Osteoblast (primary cell): ENCODE results near the gene NTSR1. TPM values are rescaled to one million over a fixed set of nuclear protein-coding genes. Genes with fewer than 3 reads are reported as not detected.

ENCODE experiments used
- DNase-seq: peaks from one replicate; pipeline ENCODE4 v3.0.0; 2011; ENCODE audit warnings: low spot score, mixed read lengths; ENCODE audit not compliant: insufficient read length; ENCODE audit errors: missing footprints
- H2AFZ ChIP-seq: 2 replicates; pipeline ENCODE4 v1.6.0; 2011; ENCODE audit warnings: mild to moderate bottlenecking, low read length
- H3K27ac ChIP-seq: 2 replicates; pipeline ENCODE4 v1.5.1; 2011; ENCODE audit warnings: mild to moderate bottlenecking, low read depth, low read length, moderate library complexity
- H3K27me3 ChIP-seq: 2 replicates; pipeline ENCODE4 v1.6.0; 2012; ENCODE audit warnings: mild to moderate bottlenecking, control low read depth, inconsistent platforms, low read length, moderate library complexity; ENCODE audit not compliant: insufficient read depth
- H3K36me3 ChIP-seq: 2 replicates; pipeline ENCODE4 v1.5.1; 2011; ENCODE audit warnings: mild to moderate bottlenecking, low read length, control low read depth, moderate library complexity; ENCODE audit not compliant: insufficient read depth
- H3K4me1 ChIP-seq: 2 replicates; pipeline ENCODE4 v1.5.1; 2011; ENCODE audit warnings: mild to moderate bottlenecking, low read length, control low read depth, moderate library complexity; ENCODE audit not compliant: insufficient read depth
- H3K4me2 ChIP-seq: 2 replicates; pipeline ENCODE4 v1.6.0; 2011; ENCODE audit warnings: mild to moderate bottlenecking, low read length; ENCODE audit not compliant: insufficient read depth
- H3K4me3 ChIP-seq: fragments of 200-600 bp; sonication (generic); 3 replicates; pipeline ENCODE4 v1.5.1; 2012; ENCODE audit warnings: mild to moderate bottlenecking, low read length, inconsistent platforms; ENCODE audit not compliant: insufficient read depth
- H3K79me2 ChIP-seq: 2 replicates; pipeline ENCODE4 v1.6.0; 2012; ENCODE audit warnings: mild to moderate bottlenecking, low read length, control low read depth, inconsistent platforms; ENCODE audit not compliant: insufficient read depth
- H3K9me3 ChIP-seq: 2 replicates; pipeline ENCODE4 v1.5.1; 2011; ENCODE audit warnings: low read depth, low read length, control low read depth
- H4K20me1 ChIP-seq: 2 replicates; pipeline ENCODE4 v1.6.0; 2012; ENCODE audit warnings: mild to moderate bottlenecking, low read length, control low read depth; ENCODE audit not compliant: insufficient read depth
- CTCF ChIP-seq: IDR thresholded peaks from 2 replicates; pipeline ENCODE4 v1.5.1; 2011; ENCODE audit warnings: mild to moderate bottlenecking, low read depth, low read length, moderate library complexity; ENCODE audit errors: extremely low read depth
- total RNA-seq: library from RNA; depleted of rRNA; stranded (reverse); fragments of >200 nt; gene quantifications from 2 replicates; pipeline ENCODE4 v1.2.3, GENCODE V29; 2012

The NTSR1 gene
- total RNA-seq, 1 donor: not detected

- Histone ChIP-seq H3K27ac (no peak overlapping the region), H3K79me2 (peaks cover 8% of the 10 kb centered on the region), H3K27me3 (no peaks in the 10 kb centered on the region), H3K4me3 (no peak overlapping the region), H3K4me1 (peaks cover 6% of the 10 kb centered on the region), H3K4me2 (no peak overlapping the region), H4K20me1 (peaks cover 8% of the 10 kb centered on the region), H3K9me3 (no peaks in the 10 kb centered on the region), H3K36me3 (peaks cover 21% of the 10 kb centered on the region), H2AFZ (no peak overlapping the region)
- DNase-seq: no peak
- no peak for TF ChIP-seq CTCF
These were observed 91.2 kb downstream of the NTSR1 start for GRCh38 chr20:62799873-62800272.

- TF ChIP-seq CTCF: no peak
- Histone ChIP-seq H3K36me3 (peaks cover 21% of the 10 kb centered on the region), H3K27ac (no peak overlapping the region), H3K4me3 (no peak overlapping the region), H3K79me2 (peaks cover 12% of the 10 kb centered on the region), H2AFZ (no peak overlapping the region), H3K27me3 (no peaks in the 10 kb centered on the region), H3K4me1 (peaks cover 7% of the 10 kb centered on the region), H3K4me2 (no peak overlapping the region), H3K9me3 (no peaks in the 10 kb centered on the region), H4K20me1 (peaks cover 11% of the 10 kb centered on the region)
- no peak for DNase-seq
These were observed 92.0 kb downstream of the NTSR1 start for GRCh38 chr20:62800314-62801259.

GRCh38 chr20:62801284-62802010, 92.8 kb downstream of the NTSR1 start:
- H3K36me3 ChIP-seq: peaks cover 21% of the 10 kb centered on the region
- no peak for DNase-seq

More at GRCh38 chr20:62801284-62802010, 92.8 kb downstream of the NTSR1 start:
- Histone ChIP-seq H3K4me2 (no peak overlapping the region), H3K4me3 (no peak overlapping the region), H4K20me1 (peaks cover 19% of the 10 kb centered on the region), H3K79me2 (peaks cover 20% of the 10 kb centered on the region), H3K4me1 (peaks cover 15% of the 10 kb centered on the region), H3K27me3 (no peaks in the 10 kb centered on the region), H3K27ac (no peak overlapping the region), H2AFZ (no peak overlapping the region), H3K9me3 (no peaks in the 10 kb centered on the region)
- TF ChIP-seq CTCF: no peak
